Ectodermal cell (in vitro differentiated cells): ENCODE measurements around the gene KIRREL1.

Experiments
- H3K27ac ChIP-seq: 2 replicates; pipeline ENCODE4 v1.7.0; 2013; ENCODE audit warnings: mild to moderate bottlenecking, low read depth, low read length; ENCODE audit not compliant: insufficient read depth, poor library complexity, severe bottlenecking
- H3K27me3 ChIP-seq: 2 replicates; pipeline ENCODE4 v1.7.0; 2013; ENCODE audit warnings: mild to moderate bottlenecking, low read length; ENCODE audit not compliant: insufficient read depth, control insufficient read depth, poor library complexity, severe bottlenecking
- H3K36me3 ChIP-seq: one replicate; pipeline ENCODE4 v1.7.0; 2013; ENCODE audit warnings: low read length; ENCODE audit not compliant: control insufficient read depth, insufficient read depth
- H3K4me1 ChIP-seq: one replicate; pipeline ENCODE4 v1.7.0; 2013; ENCODE audit warnings: low read length; ENCODE audit not compliant: control insufficient read depth, insufficient read depth
- H3K4me3 ChIP-seq: 2 replicates; pipeline ENCODE4 v1.7.0; 2013; ENCODE audit warnings: low read depth, low read length, control low read depth; ENCODE audit not compliant: insufficient read depth
- H3K9me3 ChIP-seq: 2 replicates; pipeline ENCODE4 v1.7.0; 2013; ENCODE audit warnings: mild to moderate bottlenecking, low read length, moderate library complexity; ENCODE audit not compliant: control insufficient read depth
- WGBS, 2 experiments: methylation state at CpG; one replicate each; pipeline ENCODE4 v1.1.7; 2013; ENCODE audit warnings: missing lambda C conversion rate in 2 of 2; 5-methylcytosine and 5-hydroxymethylcytosine counted together

KIRREL1 gene

DNA sequence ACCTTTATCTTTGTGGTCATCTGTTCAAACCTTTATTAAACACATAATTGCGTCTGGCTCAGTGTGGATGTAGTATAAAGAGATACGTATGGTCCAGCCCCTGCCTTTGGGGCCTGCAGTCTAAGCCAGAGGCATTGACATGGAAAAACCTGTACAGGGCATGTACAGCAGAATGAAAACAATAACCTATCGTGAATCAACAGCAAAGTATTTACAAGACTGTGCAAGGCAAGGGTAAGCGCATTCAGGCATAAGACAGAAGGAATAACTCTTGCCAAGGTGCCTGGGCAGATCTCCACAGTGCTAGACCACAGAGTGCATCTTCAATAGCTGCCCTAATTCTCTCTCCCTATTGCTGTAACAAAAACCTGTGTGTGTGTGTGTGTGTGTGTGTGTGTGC is 35.5 kb downstream of the KIRREL1 start:
- no peaks in the 10 kb centered on the region for H3K36me3 ChIP-seq
- H3K4me3 ChIP-seq, result no peak overlapping the region
- H3K4me1 ChIP-seq, result peaks cover 20% of the 10 kb centered on the region
- H3K9me3 ChIP-seq, result no peaks in the 10 kb centered on the region
- H3K27me3 ChIP-seq, result no peaks in the 10 kb centered on the region
- H3K27ac ChIP-seq, result no peak overlapping the region
- WGBS, 2 experiments, result 45 to 49% methylated on average over 4 of the region's 4 CpGs

- Histone ChIP-seq H3K4me1 (peaks cover 25% of the 10 kb centered on the region), H3K9me3 (no peaks in the 10 kb centered on the region), H3K27ac (no peak overlapping the region), H3K36me3 (no peaks in the 10 kb centered on the region), H3K4me3 (no peak overlapping the region), H3K27me3 (no peaks in the 10 kb centered on the region)
- 42 to 50% methylated on average over 3 of the region's 3 CpGs for WGBS, 2 experiments
These were observed 41.6 kb downstream of the KIRREL1 start for GRCh38 chr1:158035014-158035413.

GRCh38 chr1:158035976-158036583 is 42.6 kb downstream of the KIRREL1 start:
- Histone ChIP-seq H3K9me3 (no peaks in the 10 kb centered on the region), H3K27me3 (no peaks in the 10 kb centered on the region), H3K4me1 (peaks cover 25% of the 10 kb centered on the region), H3K36me3 (no peaks in the 10 kb centered on the region), H3K4me3 (no peak overlapping the region), H3K27ac (no peak overlapping the region)
- 61 to 63% methylated on average over 8 of the region's 8 CpGs for WGBS, 2 experiments

- no peaks in the 10 kb centered on the region for H3K9me3 ChIP-seq
- no peak overlapping the region for H3K4me3 ChIP-seq
- H3K27me3 ChIP-seq, result no peaks in the 10 kb centered on the region
- no peak overlapping the region for H3K27ac ChIP-seq
- H3K36me3 ChIP-seq, result no peaks in the 10 kb centered on the region
- WGBS, 2 experiments, result 93 to 95% methylated on average over 17 of the region's 17 CpGs
- peaks cover 25% of the 10 kb centered on the region for H3K4me1 ChIP-seq
These were observed 43.8 kb downstream of the KIRREL1 start for GRCh38 chr1:158037008-158037865.

DNA sequence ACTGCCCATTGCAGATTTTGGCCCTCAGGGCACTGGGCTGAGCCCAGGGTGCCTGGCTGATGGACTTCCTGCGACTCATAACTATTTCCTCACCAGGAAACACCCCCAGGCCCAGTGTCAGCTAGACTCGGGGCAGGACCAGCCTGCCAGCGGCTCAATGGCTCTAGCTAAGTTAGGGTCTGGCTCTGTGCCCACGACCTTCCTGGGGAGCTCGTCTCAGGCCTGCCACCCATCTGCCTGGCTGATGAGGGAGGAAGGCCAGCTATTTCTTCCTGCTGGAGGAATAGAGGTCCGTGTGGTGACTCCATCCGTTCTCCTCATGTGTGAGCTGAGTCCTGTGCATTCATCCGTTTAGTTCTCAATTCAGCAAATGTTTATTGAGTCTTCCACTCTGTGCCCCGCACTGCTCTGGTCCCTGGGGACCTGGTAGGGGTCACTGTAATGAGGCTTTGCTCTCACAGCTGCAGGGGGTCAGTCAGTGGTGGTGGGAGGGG is 44.5 kb downstream of the KIRREL1 start:
- no peaks in the 10 kb centered on the region for H3K27me3 ChIP-seq
- WGBS, 2 experiments, result 54 to 66% methylated on average over 9 of the region's 9 CpGs
- H3K36me3 ChIP-seq, result no peaks in the 10 kb centered on the region
- no peak overlapping the region for H3K4me3 ChIP-seq
- peaks cover 25% of the 10 kb centered on the region for H3K4me1 ChIP-seq
- H3K27ac ChIP-seq, result no peak overlapping the region
- H3K9me3 ChIP-seq, result no peaks in the 10 kb centered on the region

- WGBS, 2 experiments, result 82 to 83% methylated on average over 8 of the region's 8 CpGs
- no peaks in the 10 kb centered on the region for H3K36me3 ChIP-seq
- H3K27me3 ChIP-seq, result no peaks in the 10 kb centered on the region
- no peak overlapping the region for H3K27ac ChIP-seq
- no peaks in the 10 kb centered on the region for H3K9me3 ChIP-seq
- peaks cover 34% of the 10 kb centered on the region for H3K4me1 ChIP-seq
- H3K4me3 ChIP-seq, result no peak overlapping the region
These were observed 45.3 kb downstream of the KIRREL1 start for GRCh38 chr1:158038793-158039192.

- no peaks in the 10 kb centered on the region for H3K27me3 ChIP-seq
- WGBS, 2 experiments, result 76 to 83% methylated on average over 5 of the region's 5 CpGs
- H3K4me1 ChIP-seq, result peaks cover 40% of the 10 kb centered on the region
- H3K27ac ChIP-seq, result no peak overlapping the region
- H3K36me3 ChIP-seq, result no peaks in the 10 kb centered on the region
- no peaks in the 10 kb centered on the region for H3K9me3 ChIP-seq
- H3K4me3 ChIP-seq, result no peak overlapping the region
These were observed 45.9 kb downstream of the KIRREL1 start for GRCh38 chr1:158039380-158039779.

DNA sequence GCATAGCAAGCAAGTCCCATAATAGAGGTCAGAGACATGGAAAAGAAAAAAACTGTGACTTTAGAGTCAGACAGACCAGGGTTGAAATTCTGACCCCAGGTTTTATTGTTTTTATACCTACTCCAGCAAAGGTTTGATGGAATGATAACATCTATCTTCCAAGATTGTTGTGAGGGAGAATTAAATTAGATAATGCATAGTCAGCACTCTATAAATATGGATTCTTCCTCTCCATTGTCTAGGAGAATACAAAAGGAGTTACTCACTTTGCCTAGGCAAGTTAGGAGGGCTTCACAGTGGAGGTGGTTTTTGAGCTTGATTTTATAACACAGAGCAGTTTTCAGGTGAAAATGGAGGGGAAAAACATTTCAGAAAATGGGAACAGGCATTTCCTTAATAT is 46.9 kb downstream of the KIRREL1 start:
- Histone ChIP-seq H3K4me1 (peaks cover 48% of the 10 kb centered on the region), H3K36me3 (no peaks in the 10 kb centered on the region), H3K27ac (no peak overlapping the region), H3K4me3 (no peak overlapping the region), H3K9me3 (no peaks in the 10 kb centered on the region), H3K27me3 (no peaks in the 10 kb centered on the region)

DNA sequence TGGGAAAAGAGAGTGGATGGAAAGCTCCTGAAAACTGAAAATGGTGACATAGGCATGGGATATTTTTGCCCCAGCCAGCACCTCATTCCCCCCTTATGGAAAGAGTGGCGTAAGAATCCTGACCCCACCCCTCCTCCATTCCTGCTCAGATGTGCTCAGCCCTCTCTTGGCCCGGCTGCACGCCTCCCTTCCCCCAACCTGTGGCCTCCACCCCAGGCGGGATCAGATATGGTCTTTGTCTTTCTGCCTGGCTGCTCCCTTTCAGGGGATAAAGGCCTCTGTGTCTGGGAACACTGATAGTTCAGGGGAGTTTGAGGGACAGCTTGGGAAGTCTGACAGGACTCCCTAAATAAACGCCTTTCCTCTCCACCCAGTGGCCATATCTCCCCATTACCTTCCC is 49.8 kb downstream of the KIRREL1 start:
- Histone ChIP-seq H3K27me3 (no peaks in the 10 kb centered on the region), H3K4me3 (no peak overlapping the region), H3K36me3 (no peaks in the 10 kb centered on the region), H3K27ac (peak overlapping the region; percentile 93), H3K9me3 (no peaks in the 10 kb centered on the region), H3K4me1 (peaks cover 63% of the 10 kb centered on the region)
- WGBS, 2 experiments, result 14 to 17% methylated on average over 5 of the region's 5 CpGs

DNA sequence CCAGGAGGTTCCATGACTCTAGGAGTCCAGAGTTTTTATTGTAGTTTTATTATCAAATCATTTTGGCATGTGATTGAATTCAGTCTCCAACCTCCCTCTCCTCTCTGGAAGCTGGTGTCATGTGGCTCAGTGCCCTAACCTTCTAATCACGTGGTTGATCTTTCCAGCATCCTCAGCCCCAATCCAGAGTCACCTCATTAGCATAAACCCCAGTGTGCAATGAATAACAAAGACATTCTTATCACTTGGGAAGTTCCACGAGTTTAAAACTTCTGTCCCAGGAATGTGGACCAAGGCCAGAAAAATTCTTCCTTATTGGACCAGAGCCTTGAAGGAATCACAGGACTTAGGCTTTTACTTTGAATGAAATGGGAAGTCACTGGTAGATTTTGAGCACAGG is 52.2 kb downstream of the KIRREL1 start:
- Histone ChIP-seq H3K4me3 (no peak overlapping the region), H3K4me1 (peaks cover 56% of the 10 kb centered on the region), H3K27me3 (no peaks in the 10 kb centered on the region), H3K36me3 (no peaks in the 10 kb centered on the region), H3K9me3 (no peaks in the 10 kb centered on the region), H3K27ac (no peak overlapping the region)
- WGBS, 2 experiments, result 12 to 24% methylated on average over 2 of the region's 2 CpGs
